ENCODE results near the gene ALCAM.

Gene ALCAM

DNA sequence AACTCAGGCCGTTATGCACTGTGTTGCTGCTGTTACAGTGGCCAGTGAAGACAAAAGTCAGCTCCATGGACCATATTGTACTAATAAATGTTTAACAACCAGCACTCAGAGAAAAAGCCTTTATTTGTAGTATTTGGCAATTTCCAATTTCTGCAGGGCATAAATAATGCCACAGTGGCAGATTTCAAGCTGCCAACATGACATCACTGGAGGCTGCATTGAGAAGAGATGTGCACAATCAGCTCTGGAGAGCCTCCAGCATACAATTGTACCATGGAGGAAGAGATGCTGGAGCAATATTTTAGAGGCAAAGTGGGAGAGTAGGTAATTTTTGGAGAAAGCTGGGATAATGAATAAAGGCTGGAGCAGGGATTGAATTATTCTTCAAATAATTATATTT is 9.7 kb upstream of the ALCAM start:
- DNase-seq (ENCODE audit: low read depth), result no peak

- no peak for DNase-seq (ENCODE audit: low read depth)
These were observed 7.5 kb upstream of the ALCAM start for GRCh38 chr3:105359098-105359762.

DNA sequence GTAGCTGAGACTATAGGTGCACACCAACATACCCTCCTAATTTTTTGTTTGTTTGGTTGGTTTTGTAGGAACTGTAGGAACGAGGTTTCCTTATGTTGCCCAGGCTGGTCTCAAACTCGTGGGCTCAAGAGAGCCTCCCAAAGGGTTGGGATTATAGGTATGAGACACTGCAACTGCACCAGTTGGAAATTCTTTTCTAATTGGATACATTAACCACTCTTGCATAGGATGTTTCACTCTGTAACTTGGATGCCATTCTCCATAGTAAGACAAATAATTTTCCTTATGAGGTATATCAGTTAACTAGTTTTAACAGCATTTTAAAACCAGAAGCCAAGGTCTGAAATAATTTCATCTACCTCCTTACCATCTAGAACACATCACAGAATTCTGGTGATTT is 6.7 kb upstream of the ALCAM start:
- DNase-seq (ENCODE audit: low read depth), result no peak

DNA sequence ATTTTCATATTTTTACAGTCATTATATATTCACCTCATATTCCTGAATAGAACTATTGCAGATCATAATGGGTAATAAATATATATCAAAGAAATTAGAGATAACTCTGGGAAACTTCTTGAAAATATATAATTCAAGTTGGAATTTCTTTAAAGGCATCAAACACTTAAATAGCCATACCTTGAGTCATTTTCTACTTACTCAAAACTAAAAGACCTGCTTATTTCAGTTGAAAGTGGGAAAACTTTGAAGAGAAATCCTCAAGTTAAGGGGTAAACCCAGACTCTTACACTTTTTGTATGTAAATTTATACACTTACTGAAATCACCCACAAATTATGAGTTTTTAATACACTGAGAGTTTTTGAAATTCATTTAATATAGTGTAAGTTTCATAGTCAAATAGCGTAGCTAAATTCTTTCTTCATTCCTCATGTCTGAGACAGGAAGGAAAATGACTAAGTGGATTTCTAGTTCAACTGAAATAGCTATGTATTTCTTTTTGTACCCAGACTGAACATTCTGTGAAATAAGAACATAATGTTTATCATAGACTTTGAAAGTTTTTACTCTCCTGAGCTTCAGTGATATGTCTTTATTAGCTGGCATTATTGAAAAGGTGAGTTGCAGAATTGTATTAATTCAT is 4.6 kb upstream of the ALCAM start:
- no peak for DNase-seq (ENCODE audit: low read depth)

DNA sequence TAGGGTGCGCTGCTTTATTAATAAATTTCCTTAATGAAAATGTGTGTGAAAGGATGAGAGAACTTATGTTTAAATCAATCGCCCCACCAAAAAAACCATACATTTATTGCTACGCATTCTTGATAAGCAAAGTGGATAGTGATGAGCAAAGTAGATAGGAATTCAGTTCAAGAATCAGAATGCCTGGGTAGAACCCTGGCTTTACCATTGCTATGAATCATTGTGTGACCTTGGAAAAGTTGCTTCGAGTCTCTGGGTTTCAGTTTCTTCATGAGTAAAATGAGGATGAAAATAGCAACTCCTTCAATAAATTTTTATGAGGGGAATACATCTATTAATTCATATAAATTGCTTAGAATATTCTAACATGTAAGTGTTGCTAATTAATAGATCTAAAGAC is 2.6 kb upstream of the ALCAM start:
- DNase-seq (ENCODE audit: low read depth), result no peak

DNA sequence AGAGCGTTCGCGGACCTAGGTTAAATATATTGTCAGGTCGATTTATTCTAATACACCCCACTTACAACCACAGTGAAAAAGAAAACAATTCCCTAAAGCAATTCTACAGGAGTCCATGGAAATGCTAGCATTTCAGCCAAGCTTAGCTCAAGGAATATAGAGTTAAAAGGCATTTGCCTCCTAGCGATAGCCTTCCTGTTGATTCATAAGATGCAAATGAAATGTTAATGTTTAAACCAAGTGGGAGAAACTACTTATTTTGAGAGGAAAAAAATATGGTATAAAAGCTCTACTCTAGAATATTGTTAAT is 1.7 kb upstream of the ALCAM start:
- DNase-seq (ENCODE audit: low read depth), result no peak

DNA sequence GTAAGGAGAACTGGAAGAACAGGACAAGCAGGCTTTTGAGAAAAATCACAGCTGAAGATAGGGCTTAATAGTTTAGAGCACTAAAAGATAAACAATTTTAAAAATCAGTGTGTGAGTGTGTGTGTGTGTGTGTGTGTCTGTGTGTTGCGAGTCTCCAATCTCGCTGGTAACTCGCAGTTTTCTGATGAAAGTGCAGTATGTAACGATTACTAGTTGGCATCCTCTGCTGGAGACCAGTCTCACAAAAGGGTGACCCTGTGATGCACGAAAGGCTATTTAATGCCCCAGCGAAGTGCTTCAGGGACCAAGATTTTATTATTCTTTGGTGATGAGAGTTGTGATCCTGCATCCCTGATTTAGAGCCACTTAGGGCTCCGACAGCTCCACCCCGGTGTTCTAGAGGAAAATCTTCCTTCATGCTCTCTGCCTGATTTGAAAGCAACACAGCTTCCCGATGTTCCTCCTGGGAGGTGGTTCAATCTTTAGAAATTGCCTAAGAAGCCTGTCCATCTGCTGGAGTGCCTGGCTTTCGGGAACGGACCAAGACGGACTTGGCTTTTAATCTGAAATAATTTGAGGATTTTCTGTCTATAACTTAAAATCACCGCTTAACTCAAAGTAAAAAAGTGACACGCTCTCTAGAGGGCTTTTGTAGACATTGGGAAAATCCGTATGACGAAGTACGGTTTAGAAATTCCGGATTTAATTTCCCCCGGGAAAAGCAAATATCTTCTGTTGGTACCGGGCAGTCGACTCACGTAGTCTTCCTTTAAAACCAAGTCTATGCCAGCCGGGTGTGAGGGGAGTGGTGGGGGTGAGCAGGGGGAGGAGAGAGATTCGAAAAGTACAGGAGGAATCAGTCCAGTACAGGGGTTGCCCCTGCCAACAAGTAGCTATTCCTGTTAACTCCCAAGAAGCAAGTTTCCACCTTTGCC is 1.1 kb upstream of the ALCAM start:
- DNase-seq (ENCODE audit: low read depth), result no peak

DNA sequence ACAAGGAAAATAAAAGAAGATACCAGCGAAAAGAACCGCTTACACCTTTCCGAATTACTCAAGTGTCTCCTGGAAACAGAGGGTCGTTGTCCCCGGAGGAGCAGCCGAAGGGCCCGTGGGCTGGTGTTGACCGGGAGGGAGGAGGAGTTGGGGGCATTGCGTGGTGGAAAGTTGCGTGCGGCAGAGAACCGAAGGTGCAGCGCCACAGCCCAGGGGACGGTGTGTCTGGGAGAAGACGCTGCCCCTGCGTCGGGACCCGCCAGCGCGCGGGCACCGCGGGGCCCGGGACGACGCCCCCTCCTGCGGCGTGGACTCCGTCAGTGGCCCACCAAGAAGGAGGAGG is 325 bp downstream of the ALCAM start:
- DNase-seq (ENCODE audit: low read depth), result no peak

GRCh38 chr3:105367406-105368213 is 901 bp downstream of the ALCAM start:
- DNase-seq (ENCODE audit: low read depth), result no peak

- DNase-seq (ENCODE audit: low read depth), result no peak
These were observed 2.1 kb downstream of the ALCAM start for GRCh38 chr3:105368566-105369499.

DNA sequence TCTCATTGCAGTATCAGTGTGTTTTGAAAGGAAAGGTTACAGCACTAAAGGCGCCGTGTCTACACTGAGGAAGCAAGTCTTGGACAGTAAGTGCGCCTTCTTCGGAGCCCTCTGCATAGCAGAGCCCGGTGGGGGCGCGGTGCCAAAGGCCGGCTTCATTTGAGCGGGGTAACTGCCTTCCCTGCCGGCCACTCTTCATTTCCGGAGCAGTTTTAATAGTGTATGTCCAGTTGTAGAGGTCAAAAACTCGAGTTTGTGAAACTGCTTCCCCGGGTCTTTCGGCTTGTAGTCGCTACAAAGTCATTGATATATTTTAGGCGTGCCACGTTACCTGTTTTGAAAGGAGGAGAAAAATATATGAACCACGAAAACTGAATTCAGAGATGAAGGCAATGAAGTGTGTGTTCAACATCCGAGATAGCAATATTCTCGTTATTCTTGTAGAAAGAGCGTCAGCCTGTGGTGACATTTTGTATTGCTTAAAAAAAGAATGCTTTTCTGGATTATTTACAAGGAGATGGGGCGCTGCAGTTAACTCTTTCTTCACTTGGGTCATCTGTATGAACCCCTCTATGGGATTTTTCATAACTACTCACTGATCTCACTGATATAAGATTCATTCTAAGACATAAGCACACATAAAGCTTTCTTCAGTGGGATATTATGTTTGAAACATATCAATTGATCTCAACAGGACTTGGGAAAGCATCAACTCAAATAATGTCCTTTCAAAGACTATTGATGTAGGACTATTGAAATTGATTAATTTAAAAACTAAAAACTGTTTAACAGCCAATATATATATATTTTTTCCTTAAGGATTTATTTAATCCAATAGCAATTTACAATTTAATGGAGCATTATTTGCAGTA is 3.0 kb downstream of the ALCAM start:
- no peak for DNase-seq (ENCODE audit: low read depth)

DNA sequence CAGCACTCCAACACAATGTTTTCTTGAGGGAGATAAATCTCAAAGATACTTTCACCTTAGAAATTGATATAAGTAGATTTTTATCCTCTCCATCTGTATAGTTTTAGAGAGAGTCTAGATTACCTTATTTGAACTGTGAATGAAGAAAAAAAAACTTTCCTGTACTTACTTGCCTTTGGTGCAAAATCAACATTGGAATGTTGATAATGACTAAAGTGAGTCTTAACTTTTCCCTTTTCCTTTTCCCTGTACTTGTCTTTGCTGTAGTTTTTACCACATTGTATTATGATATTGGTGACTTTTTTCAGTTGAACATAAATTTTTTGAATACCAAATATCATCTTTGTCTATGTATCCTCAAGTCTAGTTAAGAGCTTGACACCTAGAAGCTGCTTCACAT is 6.7 kb downstream of the ALCAM start:
- no peak for DNase-seq (ENCODE audit: low read depth)

DNA sequence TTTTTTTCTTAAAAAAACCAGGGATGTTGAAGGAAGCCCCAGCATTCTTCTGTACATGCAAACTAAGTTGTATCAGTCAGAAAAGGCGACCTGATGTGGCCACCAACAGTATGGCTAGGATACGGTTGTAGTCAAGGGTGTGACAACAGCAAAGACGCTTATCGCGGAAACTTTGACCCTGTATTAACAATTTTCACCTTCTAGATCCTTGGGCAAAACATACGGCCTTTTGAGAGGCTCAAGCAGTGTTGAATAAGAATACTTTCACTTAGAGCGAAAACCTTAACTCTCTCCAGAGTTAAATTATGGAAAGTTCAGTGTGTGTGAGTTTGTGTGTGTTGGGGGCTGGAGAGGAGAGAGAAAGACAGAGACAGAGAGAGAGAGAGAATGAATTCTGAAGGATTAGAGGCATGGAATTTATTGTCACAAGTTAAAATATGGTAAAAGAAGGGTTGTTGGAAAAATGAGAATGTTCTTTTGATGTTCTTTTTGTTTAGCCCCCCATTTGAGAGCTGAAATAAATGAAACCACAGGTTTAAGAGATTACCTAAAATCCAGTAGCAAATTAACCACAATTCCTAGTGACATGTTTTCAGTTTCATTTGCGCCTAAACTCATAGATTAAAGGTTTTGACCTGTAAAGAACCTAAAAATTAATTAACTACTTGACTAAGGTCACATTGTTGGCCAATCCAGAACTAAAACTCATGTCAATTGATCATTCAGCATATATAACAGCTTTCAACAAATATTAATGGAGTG is 9.2 kb downstream of the ALCAM start:
- no peak for DNase-seq (ENCODE audit: low read depth)

DNA sequence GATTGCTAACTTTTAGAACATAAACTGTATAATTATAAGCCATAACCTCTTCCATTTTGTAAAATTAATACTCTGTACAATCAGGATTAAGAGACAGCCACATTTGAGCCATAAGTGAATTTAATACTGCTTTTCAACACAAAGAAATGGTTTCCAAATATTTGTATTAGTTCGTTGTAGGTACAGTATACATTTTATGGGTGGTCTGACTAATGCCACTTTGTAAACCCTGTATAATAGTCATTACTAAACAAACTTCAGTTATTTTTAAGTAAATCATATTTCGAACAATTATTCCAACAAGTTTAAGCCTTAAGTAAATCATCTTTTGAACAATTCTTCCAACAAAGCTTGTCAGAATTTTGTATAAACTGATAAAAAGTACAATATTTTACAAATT is 11.0 kb downstream of the ALCAM start:
- DNase-seq (ENCODE audit: low read depth), result no peak

- DNase-seq (ENCODE audit: low read depth), result no peak
These were observed 18.5 kb downstream of the ALCAM start for GRCh38 chr3:105385179-105385578.

GRCh38 chr3:105385819-105386508 is 19.3 kb downstream of the ALCAM start:
- DNase-seq (ENCODE audit: low read depth), result no peak

DNA sequence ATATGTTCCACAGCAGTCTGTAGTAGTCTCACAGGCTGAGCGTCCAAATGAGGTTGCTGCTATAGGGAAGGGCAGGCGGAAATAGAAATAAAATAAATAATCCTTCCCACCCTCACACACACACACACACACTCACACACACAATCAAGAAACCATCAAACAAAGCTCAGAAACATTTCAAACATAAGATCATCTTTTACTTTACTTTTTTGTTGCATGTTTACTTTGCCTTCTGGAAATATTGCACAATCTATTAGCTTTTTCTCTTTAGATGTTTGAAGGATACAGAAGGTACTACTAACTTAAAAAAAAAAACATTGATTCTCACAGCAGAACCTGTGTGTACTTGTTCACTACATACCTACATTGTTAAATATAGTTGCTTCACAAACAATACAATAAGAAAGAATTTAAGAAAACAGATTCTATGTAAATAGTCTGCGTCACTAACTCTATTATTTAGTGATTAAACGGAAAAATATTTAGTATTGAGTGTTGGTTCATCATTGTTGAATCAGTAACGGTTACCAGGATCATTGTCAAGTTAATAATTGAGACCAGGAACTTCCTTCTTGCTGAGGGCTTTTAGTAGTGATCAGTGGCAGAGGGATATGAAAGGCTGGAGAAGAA is 20.5 kb downstream of the ALCAM start:
- no peak for DNase-seq (ENCODE audit: low read depth)

GRCh38 chr3:105388176-105388575 is 21.5 kb downstream of the ALCAM start:
- no peak for DNase-seq (ENCODE audit: low read depth)
